IMR-90 (cell line): ENCODE data around the gene DCTD. TPM values are rescaled to one million over a fixed set of nuclear protein-coding genes. Genes with fewer than 3 reads are reported as not detected.

Source experiments
- ATAC-seq: fragments of 200-7000 bp; cut with Tn5 transposase; 2 replicates; pipeline ENCODE4 v1.9.1; 2020; ENCODE audit warnings: low read depth, mild to moderate bottlenecking, moderate library complexity
- BruUV-seq: library from RNA; stranded (reverse); fragments of 400-500 nt; replicated peaks from 2 replicates; lab custom pipeline; 2021; lab: Mats Ljungman, UMichigan
- CTCF ChIA-PET: fragments of 300-600 bp; formaldehyde crosslinking; extraction: SDS; loops from one replicate; lab custom pipeline; 2021; ENCODE audit warnings: antibody characterized with exemption; lab: Yijun Ruan, JAX
- POLR2A ChIA-PET: fragments of 300-600 bp; sonication (Branson Sonifier 250); formaldehyde crosslinking; loops from one replicate; lab custom pipeline; 2022; ENCODE audit warnings: antibody characterized with exemption; ENCODE audit not compliant: unreplicated experiment; lab: Charles Lee
- DNase-seq: peaks from one replicate; pipeline ENCODE4 v3.0.0; 2013
- H2AFZ ChIP-seq: replicated peaks from 2 replicates; pipeline ENCODE3; 2013; ENCODE audit warnings: low read length, mild to moderate bottlenecking; ENCODE audit not compliant: poor library complexity
- H2AK5ac ChIP-seq: 2 replicates; pipeline ENCODE4 v1.6.1; 2013; ENCODE audit warnings: low read depth, low read length, inconsistent platforms
- H2AK9ac ChIP-seq: replicated peaks from 2 replicates; pipeline ENCODE3; 2013; ENCODE audit warnings: mild to moderate bottlenecking, low read depth, low read length, moderate library complexity; ENCODE audit not compliant: poor library complexity
- H2BK120ac ChIP-seq: 2 replicates; pipeline ENCODE4 v1.6.1; 2013; ENCODE audit warnings: low read depth, low read length, inconsistent platforms
- H2BK15ac ChIP-seq: 3 replicates; pipeline ENCODE4 v1.6.1; 2013; ENCODE audit warnings: low read depth, low read length, inconsistent platforms
- H2BK20ac ChIP-seq: 2 replicates; pipeline ENCODE4 v1.6.1; 2013; ENCODE audit warnings: low read depth, mild to moderate bottlenecking, inconsistent platforms, low read length, moderate library complexity
- H2BK5ac ChIP-seq: 2 replicates; pipeline ENCODE4 v1.6.1; 2013; ENCODE audit warnings: mild to moderate bottlenecking, low read depth, low read length, inconsistent platforms; ENCODE audit not compliant: poor library complexity, severe bottlenecking
- H3K14ac ChIP-seq: replicated peaks from 2 replicates; pipeline ENCODE4 v1.6.1; 2013; ENCODE audit warnings: low read depth, low read length, inconsistent platforms
- H3K18ac ChIP-seq: 2 replicates; pipeline ENCODE4 v1.6.1; 2013; ENCODE audit warnings: low read depth, low read length, control low read depth
- H3K23ac ChIP-seq: 2 replicates; pipeline ENCODE4 v1.6.1; 2013; ENCODE audit warnings: low read depth, low read length, inconsistent platforms
- H3K27ac ChIP-seq: 2 replicates; pipeline ENCODE4 v1.5.1; 2013; ENCODE audit warnings: mild to moderate bottlenecking, control low read depth, low read length; ENCODE audit not compliant: insufficient read depth
- H3K27me3 ChIP-seq: 2 replicates; pipeline ENCODE4 v1.6.1; 2013; ENCODE audit warnings: low read length; ENCODE audit not compliant: control insufficient read depth, insufficient read depth
- H3K36me3 ChIP-seq: 2 replicates; pipeline ENCODE4 v1.6.1; 2013; ENCODE audit warnings: low read length, mixed read lengths; ENCODE audit not compliant: control insufficient read depth, insufficient read depth
- H3K4ac ChIP-seq: 2 replicates; pipeline ENCODE4 v1.6.1; 2013; ENCODE audit warnings: low read depth, low read length, inconsistent platforms
- H3K4me1 ChIP-seq: 2 replicates; pipeline ENCODE4 v1.6.1; 2013; ENCODE audit warnings: low read length, mixed read lengths; ENCODE audit not compliant: control insufficient read depth, insufficient read depth
- H3K4me2 ChIP-seq: 2 replicates; pipeline ENCODE4 v1.6.1; 2013; ENCODE audit warnings: low read depth, mild to moderate bottlenecking, control low read depth, low read length, moderate library complexity
- H3K4me3 ChIP-seq: 2 replicates; pipeline ENCODE4 v1.5.1; 2013; ENCODE audit warnings: low read depth, mild to moderate bottlenecking, control low read depth, low read length, moderate library complexity; ENCODE audit not compliant: insufficient read depth
- H3K56ac ChIP-seq: 2 replicates; pipeline ENCODE4 v1.6.1; 2013; ENCODE audit warnings: low read length, inconsistent platforms; ENCODE audit not compliant: insufficient read depth; ENCODE audit errors: extremely low read depth
- H3K79me1 ChIP-seq, 2 experiments: 2 replicates each; pipeline ENCODE4 v1.6.1; 2013; ENCODE audit warnings: low read length in 2 of 2, inconsistent platforms in 1 of 2, low read depth in 1 of 2
- H3K9ac ChIP-seq: 2 replicates; pipeline ENCODE4 v1.6.1; 2013; ENCODE audit warnings: low read depth, low read length, control low read depth
- H3K9me1 ChIP-seq: 2 replicates; pipeline ENCODE4 v1.6.1; 2013; ENCODE audit warnings: low read length, inconsistent platforms; ENCODE audit not compliant: insufficient read depth
- H3K9me3 ChIP-seq: 2 replicates; pipeline ENCODE4 v1.6.1; 2013; ENCODE audit warnings: low read length; ENCODE audit not compliant: control insufficient read depth, insufficient read depth
- H4K20me1 ChIP-seq: 2 replicates; pipeline ENCODE4 v1.6.1; 2013; ENCODE audit warnings: low read length, inconsistent platforms; ENCODE audit not compliant: insufficient read depth
- H4K5ac ChIP-seq: 2 replicates; pipeline ENCODE4 v1.6.1; 2013; ENCODE audit warnings: mild to moderate bottlenecking, low read depth, low read length, control low read depth
- H4K8ac ChIP-seq, 2 experiments: 2 replicates each; pipeline ENCODE4 v1.6.1; 2013; ENCODE audit warnings: low read depth in 2 of 2, low read length in 2 of 2, control low read depth in 1 of 2, inconsistent platforms in 1 of 2
- H4K91ac ChIP-seq: 2 replicates; pipeline ENCODE4 v1.6.1; 2013; ENCODE audit warnings: low read depth, low read length, inconsistent platforms; ENCODE audit not compliant: insufficient read depth
- CEBPB ChIP-seq: IDR thresholded peaks from 2 replicates; pipeline ENCODE4 v1.6.1; 2012; ENCODE audit warnings: low read depth, low read length, improper control_type of control experiment
- MAZ ChIP-seq: IDR thresholded peaks from 2 replicates; pipeline ENCODE4 v1.6.1; 2012; ENCODE audit warnings: low read depth, mild to moderate bottlenecking, low read length, improper control_type of control experiment, moderate library complexity, borderline replicate concordance
- POLR2A ChIP-seq: IDR thresholded peaks from 2 replicates; pipeline ENCODE4 v1.6.1; 2012; ENCODE audit warnings: mild to moderate bottlenecking, low read depth, low read length
- RAD21 ChIP-seq: IDR thresholded peaks from 2 replicates; pipeline ENCODE4 v1.6.1; 2012; ENCODE audit warnings: low read length, improper control_type of control experiment
- WGBS, 2 experiments: methylation state at CpG; one replicate each; pipeline versions ENCODE4 v1.1.5 to v1.1.7; 2013; ENCODE audit warnings: missing lambda C conversion rate in 2 of 2; ENCODE audit not compliant: insufficient read length in 1 of 2; ENCODE audit errors: extremely low coverage in 2 of 2; 5-methylcytosine and 5-hydroxymethylcytosine counted together
- dilution Hi-C: fragments of 300-500 bp; cut with HindIII; formaldehyde crosslinking; loops from one replicate; pipeline ENCODE4 v1.14.3; 2018; ENCODE audit warnings: low sequenced_read_pairs; ENCODE audit not compliant: unreplicated experiment
- in situ Hi-C: fragments of 300-500 bp; cut with MboI; formaldehyde crosslinking; loops from 3 replicates; pipeline ENCODE4 v1.14.3; 2019; ENCODE audit warnings: low sequenced_read_pairs, inconsistent platforms, mixed read lengths
- intact Hi-C: fragments of 100-400 bp; cut with micrococcal nuclease; formaldehyde crosslinking; loops from 2 replicates; pipeline ENCODE4 v1.10.0; 2022
- polyA plus RNA-seq, 3 experiments: library from polyadenylated mRNA; depleted of rRNA; stranded (reverse); fragments of >200 nt; gene quantifications; 2 replicates each; pipeline ENCODE4 v1.2.3, GENCODE V29; 2012; ENCODE audit warnings: low replicate concordance in 1 of 3
- total RNA-seq: library from RNA; depleted of rRNA; stranded (reverse); fragments of >200 nt; gene quantifications from 2 replicates; pipeline ENCODE4 v1.2.3, GENCODE V29; 2012
- TF ChIP-seq, protein P1 (sequence below): fragments of 150-350 bp; IDR thresholded peaks from 2 replicates; pipeline ENCODE4 v1.6.1; 2016; ENCODE audit warnings: low read depth, mild to moderate bottlenecking, low read length, moderate library complexity, borderline replicate concordance

DCTD gene
- total and polyA plus RNA-seq, 2 of the 4 experiments (the other 2 are of a cell fraction), result 90.3 to 127 TPM

DNA sequence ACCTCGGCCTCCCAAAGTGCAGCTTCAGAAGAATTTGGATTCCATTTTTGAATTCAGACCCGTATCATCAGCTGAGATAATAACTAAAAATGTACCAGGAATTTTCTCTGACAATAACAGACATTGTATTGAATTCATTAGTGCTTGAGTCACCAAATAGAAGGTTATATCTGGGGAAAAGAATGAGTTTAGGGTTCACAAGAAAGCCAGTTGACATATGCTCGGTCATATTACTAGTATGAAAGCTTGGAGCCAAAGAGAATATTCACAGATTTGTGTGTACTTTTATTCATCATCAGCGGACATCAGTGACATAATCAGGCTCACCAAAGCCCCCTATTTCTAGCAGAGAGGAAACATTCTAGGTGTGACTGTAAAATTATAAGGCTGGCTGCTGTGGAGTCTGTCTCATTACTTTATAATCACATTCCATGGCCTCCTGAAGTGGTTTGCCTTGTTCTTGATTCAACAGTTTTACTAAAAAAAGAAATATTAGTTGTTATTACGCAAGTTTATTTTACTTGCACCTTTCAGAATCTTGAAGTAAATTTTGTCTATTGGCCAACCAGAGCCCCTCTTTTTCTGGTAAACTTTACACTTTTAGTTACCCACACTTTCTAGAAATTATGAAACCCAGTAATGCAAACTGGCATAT is 14.6 kb upstream of the DCTD start:
- intact Hi-C loops, result no loop called here

More for the DNA sequence above, 14.6 kb upstream of the DCTD start:
- Histone ChIP-seq H3K36me3 (no peaks in the 10 kb centered on the region), H3K4me1 (peaks cover 7% of the 10 kb centered on the region), H3K4ac (peak overlapping the region; percentile 30), H3K23ac (no peak overlapping the region), H3K18ac (peak overlapping the region; percentile 18; the same call in 1 of the 2 replicates), H4K20me1 (no peaks in the 10 kb centered on the region), H3K14ac (no peak overlapping the region), H3K9ac (no peak overlapping the region), H2BK120ac (peak overlapping the region; percentile 76), H4K8ac (peak overlapping the region in 1 of 2 experiments; percentile 51; a peak in 1 of 4 replicates), H3K79me1 (no peaks in the 10 kb centered on the region), H3K27ac (no peak overlapping the region; the same call in 1 of the 2 replicates), H3K27me3 (no peaks in the 10 kb centered on the region), H3K4me2 (0 out of 2 replicates have a peak overlapping the region, but pooled peaks have one; percentile 5), H2BK15ac (no peak overlapping the region), H3K9me1 (peaks cover 17% of the 10 kb centered on the region), H4K5ac (no peak overlapping the region), H3K56ac (no peak overlapping the region), H2AK5ac (no peak overlapping the region), H2AK9ac (no peak overlapping the region), H3K4me3 (no peak overlapping the region), H3K9me3 (no peaks in the 10 kb centered on the region), H2BK5ac (peak overlapping the region; percentile 98), H2BK20ac (peak overlapping the region; percentile 74), H4K91ac (peak overlapping the region; percentile 18; the same call in 1 of the 2 replicates), H2AFZ (no peak overlapping the region)
- WGBS, 2 experiments, result 57% methylated on average over 1 of the region's 5 CpGs; no CpG with 5 or more reads in 1 of the 2 experiments
- ChIA-PET POLR2A (interaction anchor here (0.6 kb wide), 1 partner anchor 570 kb away, joined by 3 read pairs; no protein-coding TSS in a partner anchor), CTCF (interaction anchor here (0.6 kb wide), 1 partner anchor 265 kb away, joined by 3 read pairs; no protein-coding TSS in a partner anchor)
- TF ChIP-seq MAZ (no peak), CEBPB (peak; percentile 75), POLR2A (no peak), RAD21 (no peak)
- TF ChIP-seq, protein P1, sequence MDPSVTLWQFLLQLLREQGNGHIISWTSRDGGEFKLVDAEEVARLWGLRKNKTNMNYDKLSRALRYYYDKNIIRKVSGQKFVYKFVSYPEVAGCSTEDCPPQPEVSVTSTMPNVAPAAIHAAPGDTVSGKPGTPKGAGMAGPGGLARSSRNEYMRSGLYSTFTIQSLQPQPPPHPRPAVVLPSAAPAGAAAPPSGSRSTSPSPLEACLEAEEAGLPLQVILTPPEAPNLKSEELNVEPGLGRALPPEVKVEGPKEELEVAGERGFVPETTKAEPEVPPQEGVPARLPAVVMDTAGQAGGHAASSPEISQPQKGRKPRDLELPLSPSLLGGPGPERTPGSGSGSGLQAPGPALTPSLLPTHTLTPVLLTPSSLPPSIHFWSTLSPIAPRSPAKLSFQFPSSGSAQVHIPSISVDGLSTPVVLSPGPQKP, result no peak
- BruUV-seq, result no TSS peak
- in situ Hi-C loops, result loop anchor here (5.0 to 10.0 kb wide), 2 partner anchors 143 to 325 kb away; no protein-coding TSS in a partner anchor
- dilution Hi-C loops, result no loop called here
- peak; percentile 83 for DNase-seq
- ATAC-seq, result no peak
